Right forelimb (tissue), 1 donor: Measurements from ENCODE around the gene OAT.

Experiments used
- DNase-seq: peaks from one replicate; pipeline ENCODE4 v3.0.0-alpha.2; 2018

OAT gene

GRCh38 chr10:124418726-124419501 lies at the start of gene OAT:
OAT (minus strand) TSS chr10:124418923; CDS start chr10:124412171, 6,752 bp downstream.
- peak; percentile 96 for DNase-seq

- DNase-seq = no peak
These were observed 48.4 kb upstream of the OAT start for GRCh38 chr10:124467165-124467564.

- DNase-seq = no peak
These were observed 47.2 kb upstream of the OAT start for GRCh38 chr10:124465777-124466488.

GRCh38 chr10:124465003-124465776 lies 46.5 kb upstream of the OAT start:
- DNase-seq = no peak

GRCh38 chr10:124464028-124464965 lies 45.6 kb upstream of the OAT start:
- no peak for DNase-seq

GRCh38 chr10:124462348-124462695 lies 43.6 kb upstream of the OAT start:
- DNase-seq = no peak

GRCh38 chr10:124461642-124462347 lies 43.1 kb upstream of the OAT start, which contains the start of gene LHPP:
LHPP (plus strand) TSS chr10:124461823; CDS start chr10:124461863, 40 bp downstream.
- peak; percentile 92 for DNase-seq

- DNase-seq = no peak
These were observed 41.4 kb upstream of the OAT start for GRCh38 chr10:124460144-124460543.

GRCh38 chr10:124459395-124459794 lies 40.7 kb upstream of the OAT start:
- DNase-seq = no peak

- no peak for DNase-seq
These were observed 40.2 kb upstream of the OAT start for GRCh38 chr10:124458889-124459288.

- DNase-seq = no peak
These were observed 39.8 kb upstream of the OAT start for GRCh38 chr10:124458473-124458872.

- no peak for DNase-seq
These were observed 36.7 kb upstream of the OAT start for GRCh38 chr10:124455441-124455840.

GRCh38 chr10:124453960-124454610 lies 35.4 kb upstream of the OAT start:
- DNase-seq = no peak

GRCh38 chr10:124451276-124451675 lies 32.6 kb upstream of the OAT start:
- no peak for DNase-seq

- DNase-seq = no peak
These were observed 32.0 kb upstream of the OAT start for GRCh38 chr10:124450783-124451057.

- DNase-seq = peak; percentile 47
These were observed 31.5 kb upstream of the OAT start, which contains the start of gene NKX1-2 for GRCh38 chr10:124450012-124450782. NKX1-2 (minus strand) TSS chr10:124450035; CDS start chr10:124449943, 92 bp downstream.

GRCh38 chr10:124449170-124450011 lies 30.7 kb upstream of the OAT start:
- no peak for DNase-seq

- DNase-seq = no peak
These were observed 30.0 kb upstream of the OAT start for GRCh38 chr10:124448696-124449169.

- DNase-seq = no peak
These were observed 29.2 kb upstream of the OAT start for GRCh38 chr10:124447751-124448466.
